ENCODE measurements around the gene METAP1D. TPM values are rescaled to one million over a fixed set of nuclear protein-coding genes. Genes with fewer than 3 reads are reported as not detected.

Gene METAP1D
- total RNA-seq, 1 experiment from 2014 or later, result 15.8 TPM

GRCh38 chr2:172094294-172095145 is 94.8 kb downstream of the METAP1D start:
- intact Hi-C loops (cut with micrococcal nuclease), result loop anchor here (10.0 kb wide), 1 partner anchor 170 kb away; the partner anchor contains the start of gene HAT1
- Histone ChIP-seq H3K79me2 (ENCODE audit: insufficient read depth, low read length) (no peaks in the 10 kb centered on the region), H3K9me3 (ENCODE audit: control insufficient read depth in 1 of 2, insufficient read depth in 1 of 2, low read depth in 1 of 2, low read length in 2 of 2) (no peaks in the 10 kb centered on the region), H3K9me2 (ENCODE audit: insufficient read depth) (no peaks in the 10 kb centered on the region), H3K4me3 (replicated peaks in 1 of 2; ENCODE audit: low read depth in 1 of 2, low read length in 2 of 2) (peak overlapping the region; percentile 73 to 79), H3K27ac (ENCODE audit: low read depth, low read length) (peak overlapping the region; percentile 86), H3K4me2 (ENCODE audit: low read length) (peak overlapping the region; percentile 99), H3K9ac (ENCODE audit: low read length) (peak overlapping the region; percentile 87), H4K20me1 (ENCODE audit: insufficient read depth) (no peaks in the 10 kb centered on the region), H3K4me1 (ENCODE audit: control insufficient read depth in 1 of 2, insufficient read depth in 2 of 2, low read length in 2 of 2) (peaks cover 30 to 51% of the 10 kb centered on the region in 2 experiments), H3K36me3 (ENCODE audit: control insufficient read depth in 1 of 2, insufficient read depth in 2 of 2, low read length in 2 of 2) (no peaks in the 10 kb centered on the region), H2AFZ (ENCODE audit: low read depth, low read length, poor library complexity, severe bottlenecking) (peak overlapping the region; percentile 75), H3K27me3 (ENCODE audit: insufficient read depth, low read length) (no peaks in the 10 kb centered on the region)
- BruUV-seq (replicated peaks), result no TSS peak
- POLR2A ChIA-PET, result interaction anchor here (0.6 to 1.0 kb wide), 3 partner anchors 8 to 763 kb away, joined by 3 read pairs; partner anchors contain the start of genes DLX1 and DLX2
- CTCF ChIA-PET, result interaction anchor here (0.9 to 1.4 kb wide), 2 partner anchors 8 to 282 kb away, joined by 3 read pairs; partner anchors contain the start of gene DLX2
- ATAC-seq, result peak; percentile 28
- DNase-seq (ENCODE audit: low read depth, low spot score), result no peak
- RAD21 ChIA-PET (ENCODE audit: low non-redundant PET in 1 of 2, low total read pairs in 2 of 2, uncharacterized antibody in 2 of 2, unreplicated experiment in 2 of 2), result no interaction called here
- TF ChIP-seq SRF (IDR thresholded peaks at IDR 0.05; ENCODE audit: low read depth) (no peak), YY1 (IDR thresholded peaks at IDR 0.05; ENCODE audit: extremely low read depth, insufficient replicate concordance, low read depth, low read length) (no peak), POLR2AphosphoS5 (IDR thresholded peaks at IDR 0.05; ENCODE audit: low read depth, low read length) (peak; percentile 59), POLR2A (IDR thresholded peaks at IDR 0.05; ENCODE audit: borderline replicate concordance, extremely low read depth, insufficient read depth, insufficient read length) (peak; percentile 25), ELF1 (IDR thresholded peaks at IDR 0.05; ENCODE audit: borderline replicate concordance, low read depth) (no peak)

GRCh38 chr2:172095146-172095904 is 95.6 kb downstream of the METAP1D start:
- DNase-seq (ENCODE audit: low read depth, low spot score), result no peak
- no peaks in the 10 kb centered on the region for H3K9me2 ChIP-seq (ENCODE audit: insufficient read depth)
- no TSS peak for BruUV-seq (replicated peaks)
- H3K27me3 ChIP-seq (ENCODE audit: insufficient read depth, low read length), result no peaks in the 10 kb centered on the region
- peak overlapping the region; percentile 73 to 79 for H3K4me3 ChIP-seq (replicated peaks in 1 of 2; ENCODE audit: low read depth in 1 of 2, low read length in 2 of 2)
- no peaks in the 10 kb centered on the region for H3K36me3 ChIP-seq (ENCODE audit: control insufficient read depth in 1 of 2, insufficient read depth in 2 of 2, low read length in 2 of 2)
- peak overlapping the region; percentile 75 for H2AFZ ChIP-seq (ENCODE audit: low read depth, low read length, poor library complexity, severe bottlenecking)
- CTCF ChIA-PET, result interaction anchor here (0.9 to 1.4 kb wide), 2 partner anchors 8 to 283 kb away, joined by 3 read pairs; partner anchors contain the start of gene DLX2
- no peaks in the 10 kb centered on the region for H4K20me1 ChIP-seq (ENCODE audit: insufficient read depth)
- peaks cover 37 to 57% of the 10 kb centered on the region in 2 experiments for H3K4me1 ChIP-seq (ENCODE audit: control insufficient read depth in 1 of 2, insufficient read depth in 2 of 2, low read length in 2 of 2)
- H3K79me2 ChIP-seq (ENCODE audit: insufficient read depth, low read length), result no peaks in the 10 kb centered on the region
- peak overlapping the region; percentile 86 for H3K27ac ChIP-seq (ENCODE audit: low read depth, low read length)
- POLR2A ChIA-PET, result interaction anchor here (0.7 kb wide), 1 partner anchor 762 kb away, joined by 3 read pairs; no protein-coding TSS in a partner anchor
- RAD21 ChIA-PET (ENCODE audit: low non-redundant PET in 1 of 2, low total read pairs in 2 of 2, uncharacterized antibody in 2 of 2, unreplicated experiment in 2 of 2), result interaction anchor here in 1 of 2 experiments (0.8 kb wide), 1 partner anchor 283 kb away, joined by 3 read pairs; no protein-coding TSS in a partner anchor
- H3K4me2 ChIP-seq (ENCODE audit: low read length), result peak overlapping the region; percentile 99
- ATAC-seq, result peak; percentile 43
- H3K9me3 ChIP-seq (ENCODE audit: control insufficient read depth in 1 of 2, insufficient read depth in 1 of 2, low read depth in 1 of 2, low read length in 2 of 2), result no peaks in the 10 kb centered on the region
- peak overlapping the region; percentile 87 for H3K9ac ChIP-seq (ENCODE audit: low read length)
- intact Hi-C loops (cut with micrococcal nuclease), result loop anchor here (10.0 kb wide), 1 partner anchor 171 kb away; the partner anchor contains the start of gene HAT1
- TF ChIP-seq, protein P1, sequence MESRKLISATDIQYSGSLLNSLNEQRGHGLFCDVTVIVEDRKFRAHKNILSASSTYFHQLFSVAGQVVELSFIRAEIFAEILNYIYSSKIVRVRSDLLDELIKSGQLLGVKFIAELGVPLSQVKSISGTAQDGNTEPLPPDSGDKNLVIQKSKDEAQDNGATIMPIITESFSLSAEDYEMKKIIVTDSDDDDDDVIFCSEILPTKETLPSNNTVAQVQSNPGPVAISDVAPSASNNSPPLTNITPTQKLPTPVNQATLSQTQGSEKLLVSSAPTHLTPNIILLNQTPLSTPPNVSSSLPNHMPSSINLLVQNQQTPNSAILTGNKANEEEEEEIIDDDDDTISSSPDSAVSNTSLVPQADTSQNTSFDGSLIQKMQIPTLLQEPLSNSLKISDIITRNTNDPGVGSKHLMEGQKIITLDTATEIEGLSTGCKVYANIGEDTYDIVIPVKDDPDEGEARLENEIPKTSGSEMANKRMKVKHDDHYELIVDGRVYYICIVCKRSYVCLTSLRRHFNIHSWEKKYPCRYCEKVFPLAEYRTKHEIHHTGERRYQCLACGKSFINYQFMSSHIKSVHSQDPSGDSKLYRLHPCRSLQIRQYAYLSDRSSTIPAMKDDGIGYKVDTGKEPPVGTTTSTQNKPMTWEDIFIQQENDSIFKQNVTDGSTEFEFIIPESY (IDR thresholded peaks at IDR 0.05; ENCODE audit: extremely low read depth, insufficient replicate concordance, low read length), result no peak
- TF ChIP-seq, protein P2, sequence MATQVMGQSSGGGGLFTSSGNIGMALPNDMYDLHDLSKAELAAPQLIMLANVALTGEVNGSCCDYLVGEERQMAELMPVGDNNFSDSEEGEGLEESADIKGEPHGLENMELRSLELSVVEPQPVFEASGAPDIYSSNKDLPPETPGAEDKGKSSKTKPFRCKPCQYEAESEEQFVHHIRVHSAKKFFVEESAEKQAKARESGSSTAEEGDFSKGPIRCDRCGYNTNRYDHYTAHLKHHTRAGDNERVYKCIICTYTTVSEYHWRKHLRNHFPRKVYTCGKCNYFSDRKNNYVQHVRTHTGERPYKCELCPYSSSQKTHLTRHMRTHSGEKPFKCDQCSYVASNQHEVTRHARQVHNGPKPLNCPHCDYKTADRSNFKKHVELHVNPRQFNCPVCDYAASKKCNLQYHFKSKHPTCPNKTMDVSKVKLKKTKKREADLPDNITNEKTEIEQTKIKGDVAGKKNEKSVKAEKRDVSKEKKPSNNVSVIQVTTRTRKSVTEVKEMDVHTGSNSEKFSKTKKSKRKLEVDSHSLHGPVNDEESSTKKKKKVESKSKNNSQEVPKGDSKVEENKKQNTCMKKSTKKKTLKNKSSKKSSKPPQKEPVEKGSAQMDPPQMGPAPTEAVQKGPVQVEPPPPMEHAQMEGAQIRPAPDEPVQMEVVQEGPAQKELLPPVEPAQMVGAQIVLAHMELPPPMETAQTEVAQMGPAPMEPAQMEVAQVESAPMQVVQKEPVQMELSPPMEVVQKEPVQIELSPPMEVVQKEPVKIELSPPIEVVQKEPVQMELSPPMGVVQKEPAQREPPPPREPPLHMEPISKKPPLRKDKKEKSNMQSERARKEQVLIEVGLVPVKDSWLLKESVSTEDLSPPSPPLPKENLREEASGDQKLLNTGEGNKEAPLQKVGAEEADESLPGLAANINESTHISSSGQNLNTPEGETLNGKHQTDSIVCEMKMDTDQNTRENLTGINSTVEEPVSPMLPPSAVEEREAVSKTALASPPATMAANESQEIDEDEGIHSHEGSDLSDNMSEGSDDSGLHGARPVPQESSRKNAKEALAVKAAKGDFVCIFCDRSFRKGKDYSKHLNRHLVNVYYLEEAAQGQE (IDR thresholded peaks at IDR 0.05; ENCODE audit: low read depth), result no peak
- TF ChIP-seq POLR2AphosphoS5 (IDR thresholded peaks at IDR 0.05; ENCODE audit: low read depth, low read length) (peak; percentile 24), ELF1 (IDR thresholded peaks at IDR 0.05; ENCODE audit: borderline replicate concordance, low read depth) (no peak), POLR2A (IDR thresholded peaks at IDR 0.05; ENCODE audit: borderline replicate concordance, extremely low read depth, insufficient read depth, insufficient read length) (no peak), SP1 (IDR thresholded peaks at IDR 0.05; ENCODE audit: low read depth) (no peak), SRF (IDR thresholded peaks at IDR 0.05; ENCODE audit: low read depth) (no peak)

Data from HCT116 (cell line).